HepG2 (cell line): ENCODE results near the gene ARHGAP26. TPM values are rescaled to one million over a fixed set of nuclear protein-coding genes. Genes with fewer than 3 reads are reported as not detected.

Source experiments
- ATAC-seq: fragments of 200-7000 bp; cut with Tn5 transposase; 3 replicates; pipeline ENCODE4 v1.9.1; 2020; ENCODE audit warnings: mild to moderate bottlenecking, moderate library complexity
- BruUV-seq: library from RNA; stranded (reverse); fragments of 400-500 nt; replicated peaks from 2 replicates; lab custom pipeline; 2021; lab: Mats Ljungman, UMichigan
- CTCF ChIA-PET: fragments of 300-600 bp; formaldehyde crosslinking; extraction: SDS; loops from one replicate; lab custom pipeline; 2021; ENCODE audit warnings: low total read pairs, inconsistent platforms, low intra/inter-chr PET ratio; lab: Yijun Ruan, JAX
- POLR2A ChIA-PET: fragments of 350-600 bp; sonication (Branson Sonifier 250); formaldehyde crosslinking; loops from one replicate; lab custom pipeline; 2020; ENCODE audit warnings: antibody characterized with exemption, inconsistent platforms; lab: Yijun Ruan, JAX
- DNase-seq: peaks from one replicate; pipeline ENCODE4 v3.0.0-alpha.2; 2015; ENCODE audit warnings: low spot score
- FAIRE-seq: peaks from 3 replicates; lab custom pipeline; 2011; peaks lifted over from hg19 to GRCh38; lab: Jason Lieb, UNC
- H2AFZ ChIP-seq: one replicate; pipeline ENCODE4 v1.6.1; 2011; ENCODE audit warnings: low read length, inconsistent platforms
- H3K27ac ChIP-seq: fragments of 300-600 bp; 3 replicates; pipeline ENCODE4 v1.8.0; 2011; ENCODE audit warnings: mixed run types, mild to moderate bottlenecking, mixed read lengths, low read length, inconsistent platforms; ENCODE audit not compliant: insufficient read depth; ENCODE audit errors: extremely low read length
- H3K27me3 ChIP-seq, 2 experiments: fragments of 200-600 bp in 1 of 2; 2 replicates in 1 of 2; 3 replicates in 1 of 2; pipeline versions ENCODE4 v1.6.0 to v1.8.0; 2011; ENCODE audit warnings: low read length in 2 of 2, mild to moderate bottlenecking in 2 of 2, moderate library complexity in 2 of 2, inconsistent platforms in 1 of 2; ENCODE audit not compliant: insufficient read depth in 2 of 2, control insufficient read depth in 1 of 2
- H3K36me3 ChIP-seq, 2 experiments: fragments of 200-600 bp in 1 of 2; replicated peaks in 1 of 2; 2 replicates in 1 of 2; 3 replicates in 1 of 2; pipeline versions ENCODE4 v1.5.1 to v1.8.0; 2011; ENCODE audit warnings: low read length in 2 of 2, inconsistent platforms in 1 of 2; ENCODE audit not compliant: insufficient read depth in 2 of 2, control insufficient read depth in 1 of 2
- H3K4me1 ChIP-seq: 2 replicates; pipeline ENCODE4 v1.5.1; 2012; ENCODE audit warnings: low read length, inconsistent platforms; ENCODE audit not compliant: insufficient read depth
- H3K4me2 ChIP-seq: 2 replicates; pipeline ENCODE4 v1.6.0; 2011; ENCODE audit warnings: low read depth, low read length, inconsistent platforms
- H3K4me3 ChIP-seq, 3 experiments: fragments of 200-600 bp in 1 of 3; sonication (generic), shearing (Covaris generic) in 1 of 3; replicated peaks in 1 of 3; 2 replicates each; pipeline ENCODE4 v1.5.1; 2011 to 2016; ENCODE audit warnings: low read length in 3 of 3, inconsistent platforms in 2 of 3, low read depth in 2 of 3, mild to moderate bottlenecking in 2 of 3, control low read depth in 1 of 3, mixed read lengths in 1 of 3; ENCODE audit not compliant: insufficient read depth in 1 of 3
- H3K79me2 ChIP-seq: one replicate; pipeline ENCODE4 v1.6.1; 2011; ENCODE audit warnings: low read length, inconsistent platforms; ENCODE audit not compliant: insufficient read depth
- H3K9ac ChIP-seq: 2 replicates; pipeline ENCODE4 v1.6.0; 2011; ENCODE audit warnings: mild to moderate bottlenecking, low read depth, low read length, inconsistent platforms; ENCODE audit not compliant: insufficient read depth
- H3K9me3 ChIP-seq: 2 replicates; pipeline ENCODE4 v1.5.1; 2012; ENCODE audit warnings: mild to moderate bottlenecking, low read length
- H4K20me1 ChIP-seq: 2 replicates; pipeline ENCODE4 v1.6.0; 2011; ENCODE audit warnings: inconsistent platforms, mild to moderate bottlenecking, low read length, moderate library complexity; ENCODE audit not compliant: insufficient read depth
- GATA4 ChIP-seq: sonication (generic); IDR thresholded peaks from 2 replicates; pipeline ENCODE4 v1.6.1; 2016; ENCODE audit warnings: antibody characterized with exemption, low read depth, borderline replicate concordance
- HNRNPLL ChIP-seq: fragments of 200-400 bp; formaldehyde crosslinking; IDR thresholded peaks from 2 replicates; pipeline ENCODE4 v1.6.1; 2017; ENCODE audit warnings: mild to moderate bottlenecking, low read depth, low read length; ENCODE audit not compliant: poor library complexity, severe bottlenecking
- MTA1 ChIP-seq: sonication (generic); formaldehyde crosslinking; IDR thresholded peaks from 2 replicates; pipeline ENCODE4 v1.4.0; 2020; ENCODE audit warnings: missing genetic modification reagents, mild to moderate bottlenecking, borderline replicate concordance
- RFX3 ChIP-seq: IDR thresholded peaks from 2 replicates; pipeline ENCODE4 v1.6.1; 2016; ENCODE audit warnings: missing biosample characterization, missing genetic modification reagents
- SALL1 ChIP-seq: sonication (generic); formaldehyde crosslinking; IDR thresholded peaks from 2 replicates; pipeline ENCODE4 v1.8.0; 2022; ENCODE audit warnings: mild to moderate bottlenecking, missing genetic modification reagents
- SKI ChIP-seq: fragments of 450-650 bp; IDR thresholded peaks from one replicate; pipeline ENCODE4 v1.6.1; 2018; ENCODE audit warnings: mild to moderate bottlenecking; ENCODE audit not compliant: partially characterized antibody
- SOX5 ChIP-seq: IDR thresholded peaks from 2 replicates; pipeline ENCODE4 v1.6.1; 2016; ENCODE audit warnings: borderline replicate concordance
- SP1 ChIP-seq, 2 experiments: fragments of 450-650 bp in 1 of 2; sonication (generic) in 1 of 2; formaldehyde crosslinking in 1 of 2; IDR thresholded peaks; 2 replicates each; pipeline versions ENCODE4 v1.4.0 to v1.6.1; 2016 to 2020; ENCODE audit warnings: missing genetic modification reagents in 1 of 2
- ZNF460 ChIP-seq: sonication (generic); formaldehyde crosslinking; IDR thresholded peaks from 2 replicates; pipeline ENCODE4 v1.5.1; 2020; ENCODE audit warnings: missing genetic modification reagents, mild to moderate bottlenecking, borderline replicate concordance
- ZNF747 ChIP-seq: sonication (generic); formaldehyde crosslinking; IDR thresholded peaks from 2 replicates; pipeline ENCODE4 v1.8.1; 2023; ENCODE audit warnings: missing genetic modification reagents, mild to moderate bottlenecking, borderline replicate concordance
- ZNF781 ChIP-seq: sonication (generic); formaldehyde crosslinking; IDR thresholded peaks from 2 replicates; pipeline ENCODE4 v1.5.1; 2020; ENCODE audit warnings: borderline replicate concordance, mild to moderate bottlenecking, missing genetic modification reagents; ENCODE audit errors: not compliant biosample characterization
- WGBS: methylation state at CpG from one replicate; pipeline ENCODE4 v1.1.6; 2017; ENCODE audit warnings: low lambda C conversion rate; 5-methylcytosine and 5-hydroxymethylcytosine counted together
- in situ Hi-C: cut with HindIII; loops from 2 replicates; pipeline ENCODE4 v1.10.0; 2017; ENCODE audit warnings: low pct_unique_long_range_greater_than_20kb; ENCODE audit not compliant: extremely low pct_ligation_motif_present
- intact Hi-C: fragments of 100-400 bp; cut with micrococcal nuclease; formaldehyde crosslinking; loops from one replicate; pipeline ENCODE4 v1.10.0; 2022; ENCODE audit not compliant: unreplicated experiment
- polyA plus RNA-seq, 8 experiments: library from polyadenylated mRNA; depleted of rRNA in 3 of 8; stranded (reverse) in 7 of 8; unstranded in 1 of 8; fragments of >200 nt; fragmentation: Illumina TruSeq in 4 of 8; extraction: Trizol in 4 of 8; gene quantifications; 2 replicates each; pipeline versions ENCODE4 v1.2.1 to v1.2.3, GENCODE V29; 2011 to 2016; ENCODE audit warnings: low read depth in 4 of 8, missing spikeins in 1 of 8, mixed read lengths in 1 of 8; ENCODE audit not compliant: insufficient read depth in 1 of 8
- total RNA-seq, 5 experiments: library from RNA; depleted of rRNA; stranded (reverse); fragments of >200 nt; fragmentation: Illumina TruSeq; extraction: Trizol; gene quantifications; 2 replicates each; pipeline ENCODE4 v1.2.3, GENCODE V29; 2016; ENCODE audit warnings: low read depth in 1 of 5
- TF ChIP-seq, protein P1 (sequence below): sonication (generic); formaldehyde crosslinking; IDR thresholded peaks from 2 replicates; pipeline ENCODE4 v1.4.0; 2020; ENCODE audit warnings: missing genetic modification reagents
- TF ChIP-seq, protein P2 (sequence below): sonication (generic); formaldehyde crosslinking; IDR thresholded peaks from 2 replicates; pipeline ENCODE4 v1.8.1; 2023; ENCODE audit warnings: mild to moderate bottlenecking, missing genetic modification reagents, borderline replicate concordance

The ARHGAP26 gene
- total and polyA plus RNA-seq, 2 of the 13 experiments (the other 11 are each of a cell fraction or from before 2014, with no cell fraction given): 9.6 to 18.2 TPM

DNA sequence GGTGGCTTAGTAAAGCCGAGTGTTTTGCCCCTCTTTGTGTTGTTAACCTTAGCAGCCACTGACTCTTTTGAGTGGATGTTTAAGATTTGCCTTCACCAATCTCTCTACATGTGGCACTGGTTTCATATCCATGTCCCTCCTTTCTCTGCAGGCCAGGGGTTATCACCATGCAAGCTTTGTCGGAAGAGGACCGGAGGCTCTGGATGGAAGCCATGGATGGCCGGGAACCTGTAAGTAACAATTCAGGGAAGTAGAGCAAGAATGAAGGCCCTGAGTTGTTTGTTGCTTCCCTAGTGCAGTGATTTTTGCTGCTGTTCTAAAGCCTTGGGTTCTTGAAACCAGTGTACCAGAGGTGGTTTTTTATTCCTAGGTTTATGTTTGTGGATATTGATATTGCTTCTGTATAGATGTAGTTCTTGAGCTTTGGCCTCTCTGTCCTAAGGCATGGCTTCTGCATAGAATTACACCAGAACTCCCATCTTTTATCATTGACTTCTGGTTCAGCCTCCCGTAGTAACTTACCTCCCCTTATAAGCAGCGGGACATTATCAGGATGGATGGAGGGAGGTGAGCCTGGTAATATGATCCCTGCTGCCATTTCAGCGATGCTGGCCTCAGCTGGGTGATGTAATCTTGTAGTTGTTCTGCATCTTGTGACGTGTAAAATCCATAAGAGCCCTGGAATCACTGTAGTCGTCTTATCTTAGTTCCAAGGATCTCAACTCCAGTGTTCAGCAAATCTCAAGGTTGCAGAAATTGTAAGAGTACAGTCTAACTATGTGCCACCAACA, 161.9 kb downstream of the ARHGAP26 start:
- in situ Hi-C loops: no loop called here
- FAIRE-seq: no peak
- no TSS peak for BruUV-seq

DNA sequence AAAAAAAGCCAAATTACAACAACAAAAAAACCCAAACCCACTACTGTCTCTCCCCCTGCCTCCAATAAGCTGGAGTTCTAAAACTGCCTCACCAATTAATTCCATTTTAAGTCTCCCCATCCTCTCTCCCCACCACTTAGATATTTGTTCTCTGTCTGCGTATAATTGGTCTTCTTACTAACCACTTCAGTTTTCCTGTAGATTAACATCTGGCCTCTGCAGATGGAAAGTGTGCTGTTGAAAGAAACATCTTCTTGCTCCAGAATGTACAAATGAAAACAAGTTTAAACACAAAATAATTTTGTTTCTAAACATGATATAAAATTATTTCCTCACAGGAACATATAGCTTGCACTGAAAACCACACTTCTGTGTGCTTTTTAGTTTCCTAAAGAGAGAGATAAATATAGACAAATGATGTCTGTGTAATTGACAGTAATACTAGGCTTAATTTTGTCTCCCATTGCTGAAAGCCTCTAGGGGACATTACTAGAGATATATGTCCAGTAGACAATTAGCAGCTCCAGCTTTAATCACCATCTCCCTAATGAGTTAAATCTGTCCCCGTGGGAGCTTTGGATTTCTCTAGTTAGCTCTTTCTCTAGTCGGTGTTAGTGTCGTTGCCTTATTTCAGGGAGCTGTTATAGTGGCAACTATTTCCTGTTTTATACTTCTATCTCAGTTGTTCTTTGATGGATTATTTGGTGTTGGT, 164.0 kb downstream of the ARHGAP26 start:
- Histone ChIP-seq H3K79me2 (no peaks in the 10 kb centered on the region), H3K9ac (no peak overlapping the region), H3K27ac (no peak overlapping the region), H3K4me1 (peaks cover 18% of the 10 kb centered on the region; the same call in 1 of the 2 replicates), H4K20me1 (no peaks in the 10 kb centered on the region), H3K27me3 (no peaks in the 10 kb centered on the region), H3K36me3 (peaks cover 2 to 15% of the 10 kb centered on the region in 2 experiments; a peak in 3 of 5 replicates), H3K9me3 (no peaks in the 10 kb centered on the region), H2AFZ (no peak overlapping the region), H3K4me2 (no peak overlapping the region), H3K4me3 (no peak overlapping the region)
- in situ Hi-C loops: no loop called here
- FAIRE-seq (no peak), ATAC-seq (no peak), DNase-seq (no peak)
- intact Hi-C loops: no loop called here
- BruUV-seq: no TSS peak
- CTCF ChIA-PET: no interaction called here
- POLR2A ChIA-PET: no interaction called here
- WGBS: 97% methylated on average over 4 of the region's 4 CpGs
- TF ChIP-seq HNRNPLL (no peak), ZNF747 (CRISPR knock-in tag) (no peak), MTA1 (CRISPR knock-in tag) (no peak), SKI (no peak), GATA4 (no peak), SOX5 (CRISPR knock-in tag) (no peak), SALL1 (no peak), ZNF781 (CRISPR knock-in tag) (no peak), SP1 (IDR thresholded peaks at IDR 0.05) (no peak), SP1 (CRISPR knock-in tag; IDR thresholded peaks at IDR 0.05) (no peak), RFX3 (CRISPR knock-in tag) (no peak)
- TF ChIP-seq, protein P1, sequence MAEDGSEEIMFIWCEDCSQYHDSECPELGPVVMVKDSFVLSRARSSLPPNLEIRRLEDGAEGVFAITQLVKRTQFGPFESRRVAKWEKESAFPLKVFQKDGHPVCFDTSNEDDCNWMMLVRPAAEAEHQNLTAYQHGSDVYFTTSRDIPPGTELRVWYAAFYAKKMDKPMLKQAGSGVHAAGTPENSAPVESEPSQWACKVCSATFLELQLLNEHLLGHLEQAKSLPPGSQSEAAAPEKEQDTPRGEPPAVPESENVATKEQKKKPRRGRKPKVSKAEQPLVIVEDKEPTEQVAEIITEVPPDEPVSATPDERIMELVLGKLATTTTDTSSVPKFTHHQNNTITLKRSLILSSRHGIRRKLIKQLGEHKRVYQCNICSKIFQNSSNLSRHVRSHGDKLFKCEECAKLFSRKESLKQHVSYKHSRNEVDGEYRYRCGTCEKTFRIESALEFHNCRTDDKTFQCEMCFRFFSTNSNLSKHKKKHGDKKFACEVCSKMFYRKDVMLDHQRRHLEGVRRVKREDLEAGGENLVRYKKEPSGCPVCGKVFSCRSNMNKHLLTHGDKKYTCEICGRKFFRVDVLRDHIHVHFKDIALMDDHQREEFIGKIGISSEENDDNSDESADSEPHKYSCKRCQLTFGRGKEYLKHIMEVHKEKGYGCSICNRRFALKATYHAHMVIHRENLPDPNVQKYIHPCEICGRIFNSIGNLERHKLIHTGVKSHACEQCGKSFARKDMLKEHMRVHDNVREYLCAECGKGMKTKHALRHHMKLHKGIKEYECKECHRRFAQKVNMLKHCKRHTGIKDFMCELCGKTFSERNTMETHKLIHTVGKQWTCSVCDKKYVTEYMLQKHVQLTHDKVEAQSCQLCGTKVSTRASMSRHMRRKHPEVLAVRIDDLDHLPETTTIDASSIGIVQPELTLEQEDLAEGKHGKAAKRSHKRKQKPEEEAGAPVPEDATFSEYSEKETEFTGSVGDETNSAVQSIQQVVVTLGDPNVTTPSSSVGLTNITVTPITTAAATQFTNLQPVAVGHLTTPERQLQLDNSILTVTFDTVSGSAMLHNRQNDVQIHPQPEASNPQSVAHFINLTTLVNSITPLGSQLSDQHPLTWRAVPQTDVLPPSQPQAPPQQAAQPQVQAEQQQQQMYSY (CRISPR knock-in tag): no peak

More for the DNA sequence above, 161.9 kb downstream of the ARHGAP26 start:
- H3K9ac ChIP-seq: no peak overlapping the region
- no peak overlapping the region for H3K4me2 ChIP-seq
- DNase-seq (no peak), ATAC-seq (no peak)
- no peaks in the 10 kb centered on the region for H3K9me3 ChIP-seq
- peaks cover 4 to 15% of the 10 kb centered on the region in 2 experiments; a peak in 3 of 5 replicates for H3K36me3 ChIP-seq
- intact Hi-C loops: no loop called here
- no peak overlapping the region for H3K27ac ChIP-seq
- H3K4me1 ChIP-seq: peaks cover 20% of the 10 kb centered on the region; the same call in 1 of the 2 replicates
- H3K4me3 ChIP-seq: no peak overlapping the region
- no peaks in the 10 kb centered on the region for H4K20me1 ChIP-seq
- no peaks in the 10 kb centered on the region for H3K79me2 ChIP-seq
- CTCF ChIA-PET: no interaction called here
- no peak overlapping the region for H2AFZ ChIP-seq
- 96% methylated on average over 9 of the region's 9 CpGs for WGBS
- TF ChIP-seq ZNF460 (CRISPR knock-in tag): no peak
- TF ChIP-seq, protein P2, sequence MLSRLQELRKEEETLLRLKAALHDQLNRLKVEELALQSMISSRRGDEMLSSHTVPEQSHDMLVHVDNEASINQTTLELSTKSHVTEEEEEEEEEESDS (CRISPR knock-in tag): no peak
- no peaks in the 10 kb centered on the region for H3K27me3 ChIP-seq
- POLR2A ChIA-PET: no interaction called here
